CD4-positive, CD25-positive, alpha-beta regulatory T cell (primary cell): ENCODE data around the gene TBCK. TPM values are rescaled to one million over a fixed set of nuclear protein-coding genes. Genes with fewer than 3 reads are reported as not detected.
A peak's percentile ranks its signal among the peaks of the same experiment; 100 is the strongest.

Experiments used
- ATAC-seq, 2 donors: fragments of 150-1000 bp; cut with Tn5 transposase; one replicate each; pipeline ENCODE4 v1.10.0; 2021; ENCODE audit warnings: low read depth in 2 of 2, moderate number of reproducible peaks in 2 of 2, moderate library complexity in 1 of 2
- DNase-seq, 3 donors: peaks; one replicate each; pipeline versions ENCODE4 v3.0.0 to v3.0.0-alpha.2; 2012 to 2022; ENCODE audit warnings: mixed read lengths in 1 of 3
- H3K27ac ChIP-seq: one replicate; pipeline ENCODE4 v1.7.0; 2013; ENCODE audit warnings: mild to moderate bottlenecking, low read length; ENCODE audit not compliant: insufficient read depth, poor library complexity, severe bottlenecking
- H3K27me3 ChIP-seq: one replicate; pipeline ENCODE4 v1.7.0; 2013; ENCODE audit warnings: low read length; ENCODE audit not compliant: control insufficient read depth, insufficient read depth
- H3K36me3 ChIP-seq: one replicate; pipeline ENCODE4 v1.7.0; 2013; ENCODE audit warnings: mild to moderate bottlenecking, low read length, moderate library complexity; ENCODE audit not compliant: control insufficient read depth, insufficient read depth
- H3K4me1 ChIP-seq: 2 replicates; pipeline ENCODE4 v1.7.0; 2013; ENCODE audit warnings: mild to moderate bottlenecking, low read length; ENCODE audit not compliant: insufficient read depth, control insufficient read depth, poor library complexity, severe bottlenecking
- H3K4me3 ChIP-seq: one replicate; pipeline ENCODE4 v1.7.0; 2013; ENCODE audit warnings: low read depth, mild to moderate bottlenecking, low read length, moderate library complexity
- H3K9me3 ChIP-seq, 2 experiments: 1 replicate in 1 of 2; 2 replicates in 1 of 2; pipeline ENCODE4 v1.7.0; 2013; ENCODE audit warnings: low read length in 2 of 2, mild to moderate bottlenecking in 1 of 2, moderate library complexity in 1 of 2; ENCODE audit not compliant: control insufficient read depth in 2 of 2
- H3K27ac Mint-ChIP-seq, 3 donors: one replicate each; pipeline ENCODE4 v1.8.0; 2020 to 2022; ENCODE audit warnings: mild to moderate bottlenecking in 3 of 3, mixed read lengths in 3 of 3, moderate library complexity in 2 of 3
- H3K27me3 Mint-ChIP-seq: one replicate; pipeline ENCODE4 v1.8.0; 2022; ENCODE audit warnings: mild to moderate bottlenecking, mixed read lengths
- H3K36me3 Mint-ChIP-seq: one replicate; pipeline ENCODE4 v1.8.0; 2020; ENCODE audit warnings: mixed read lengths
- H3K4me1 Mint-ChIP-seq, 4 donors: one replicate each; pipeline ENCODE4 v1.8.0; 2020 to 2022; ENCODE audit warnings: mixed read lengths in 4 of 4, mild to moderate bottlenecking in 1 of 4
- H3K4me3 Mint-ChIP-seq, 4 donors: one replicate each; pipeline ENCODE4 v1.8.0; 2020 to 2022; ENCODE audit warnings: mild to moderate bottlenecking in 4 of 4, mixed read lengths in 4 of 4, moderate library complexity in 3 of 4
- H3K9me3 Mint-ChIP-seq, 7 donors: one replicate each; pipeline ENCODE4 v1.8.0; 2020 to 2022; ENCODE audit warnings: mixed read lengths in 7 of 7, mild to moderate bottlenecking in 3 of 7, moderate library complexity in 2 of 7
- polyA plus RNA-seq, 4 donors: library from polyadenylated mRNA; unstranded; fragments of 300-500 nt; fragmentation: Illumina TruSeq; gene quantifications; one replicate each; pipeline ENCODE4 v1.2.3, GENCODE V29; 2021
- total RNA-seq: library from RNA; stranded (reverse); gene quantifications from one replicate; pipeline ENCODE4 v1.2.3, GENCODE V29; 2022

Gene TBCK
- total RNA-seq (47.1 TPM), polyA plus RNA-seq (10 to 100 TPM; 10.9 to 30.1 (median 24.2) TPM)

DNA sequence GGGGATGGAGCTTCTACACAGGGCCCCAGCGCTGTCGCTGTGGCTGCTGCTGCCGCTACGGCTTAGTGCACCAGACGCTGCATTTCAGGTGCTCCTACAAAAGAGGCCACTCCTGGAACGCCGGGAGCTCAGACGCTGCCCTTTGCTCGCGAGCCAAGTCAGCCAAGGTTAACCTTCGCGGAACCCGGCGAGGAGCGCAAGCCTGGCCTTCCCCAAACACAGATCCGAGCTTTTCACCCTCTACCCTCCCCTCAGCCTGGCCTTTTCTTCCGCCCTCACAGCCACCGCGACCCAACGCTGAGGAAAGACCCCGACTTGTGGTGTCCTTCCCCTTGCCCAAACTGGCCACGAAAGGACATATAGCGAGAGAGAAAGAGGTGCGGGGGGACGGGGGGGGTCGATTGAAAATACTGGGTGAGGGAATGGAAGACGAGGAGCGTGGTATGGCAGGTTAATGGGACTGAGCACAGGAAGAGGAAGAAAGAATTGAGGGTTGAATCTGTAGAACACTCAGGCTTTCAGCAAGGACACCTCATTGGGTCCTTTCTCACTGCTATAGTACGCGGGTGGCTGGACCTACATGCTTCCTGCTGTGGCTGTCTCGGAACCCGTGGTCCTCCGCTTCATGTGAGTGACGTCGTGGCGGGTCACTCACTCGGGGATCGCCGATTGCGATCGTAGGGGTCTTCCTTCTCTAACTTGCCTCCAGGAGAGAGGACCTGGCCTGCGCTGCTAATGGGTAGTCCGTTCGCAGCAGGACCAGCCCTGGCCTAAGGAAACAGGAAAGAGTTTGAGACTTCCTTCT, at the start of gene TBCK, which contains the start of gene AIMP1:
Gene TBCK (minus strand): TSS at position 242 of the 805 bp plus-strand sequence. CDS start 7,249 bp downstream, outside the sequence.
Gene AIMP1 (plus strand): TSS at position 583 of the 805 bp plus-strand sequence. CDS start 8,460 bp downstream, outside the sequence.
- Mint-ChIP-seq H3K4me3 (no peak within 1 kb of the TSS), H3K4me1 (peaks cover 16 to 37% (median 33%) of the 10 kb centered on the region in 4 donors), H3K27me3 (no peaks in the 10 kb centered on the region), H3K9me3 (peaks cover 0 to 1% (median 0%) of the 10 kb centered on the region in 7 donors), H3K36me3 (peaks cover 14% of the 10 kb centered on the region), H3K27ac (peak within 1 kb of the TSS in 1 of 3 donors; percentile 93)
- H3K36me3 ChIP-seq, result peaks cover 6% of the 10 kb centered on the region
- no peaks in the 10 kb centered on the region for H3K27me3 ChIP-seq
- no peaks in the 10 kb centered on the region for H3K9me3 ChIP-seq
- ATAC-seq (peak; percentile 86 to 88), DNase-seq (peak; percentile 80 to 94 (median 93))
- H3K27ac ChIP-seq, result peak within 1 kb of the TSS; percentile 96
- H3K4me1 ChIP-seq, result peaks cover 39% of the 10 kb centered on the region
- peak within 1 kb of the TSS; percentile 100 for H3K4me3 ChIP-seq

DNA sequence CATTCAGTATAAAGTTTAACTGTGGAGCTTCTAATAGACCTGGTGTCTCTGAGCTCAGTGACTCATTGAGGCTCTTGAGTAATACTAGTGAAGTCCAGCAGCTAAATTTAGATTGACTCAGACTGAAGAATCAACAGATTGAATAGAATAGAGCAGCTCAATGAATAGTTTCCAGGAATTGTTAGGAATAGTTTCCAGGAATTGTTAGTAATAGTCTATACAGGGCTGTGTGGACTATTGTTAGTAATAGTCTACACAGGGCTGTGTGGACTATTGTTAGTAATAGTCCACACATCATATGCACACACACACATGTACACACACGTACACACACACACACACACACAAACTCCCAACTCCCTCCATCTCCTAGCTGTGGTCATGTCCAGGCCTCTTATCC, 49.6 kb upstream of the TBCK start:
- H3K9me3 ChIP-seq, result no peaks in the 10 kb centered on the region
- no peak overlapping the region for H3K27ac ChIP-seq
- peaks cover 12% of the 10 kb centered on the region for H3K27me3 ChIP-seq
- Mint-ChIP-seq H3K4me1 (peaks cover 0 to 4% (median 1%) of the 10 kb centered on the region in 4 donors), H3K36me3 (no peaks in the 10 kb centered on the region), H3K4me3 (no peak overlapping the region), H3K9me3 (no peaks in the 10 kb centered on the region), H3K27ac (no peak overlapping the region), H3K27me3 (peaks cover 25% of the 10 kb centered on the region)
- H3K4me3 ChIP-seq, result no peak overlapping the region
- ATAC-seq (no peak), DNase-seq (no peak)
- H3K4me1 ChIP-seq, result no peaks in the 10 kb centered on the region
- no peaks in the 10 kb centered on the region for H3K36me3 ChIP-seq

DNA sequence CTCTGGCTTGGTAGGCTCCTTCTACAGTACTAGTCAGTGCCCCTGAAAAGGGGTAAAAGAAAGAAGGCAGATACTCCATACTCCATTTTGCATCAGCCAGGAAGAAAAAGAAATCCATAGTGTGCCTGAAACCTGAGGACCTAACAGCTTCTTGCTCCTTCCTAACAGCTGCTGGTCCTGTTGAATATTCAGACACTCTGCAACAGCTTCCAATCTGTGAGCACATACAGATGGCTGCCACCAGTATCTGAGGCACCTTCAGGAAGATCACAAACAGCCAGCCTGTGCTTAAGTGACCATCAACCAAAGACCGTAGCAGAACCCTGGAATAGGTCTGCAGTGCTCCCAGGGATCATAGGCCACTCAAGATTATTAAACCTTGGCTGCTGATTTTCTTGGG, 48.3 kb upstream of the TBCK start:
- H3K36me3 Mint-ChIP-seq, result no peaks in the 10 kb centered on the region
- Histone ChIP-seq H3K4me1 (no peaks in the 10 kb centered on the region), H3K4me3 (no peak overlapping the region), H3K27ac (no peak overlapping the region), H3K27me3 (peaks cover 9% of the 10 kb centered on the region), H3K9me3 (no peaks in the 10 kb centered on the region), H3K36me3 (no peaks in the 10 kb centered on the region)
- H3K27ac Mint-ChIP-seq, result no peak overlapping the region
- peaks cover 25% of the 10 kb centered on the region for H3K27me3 Mint-ChIP-seq
- DNase-seq (no peak), ATAC-seq (no peak)
- no peaks in the 10 kb centered on the region for H3K9me3 Mint-ChIP-seq
- H3K4me1 Mint-ChIP-seq, result peaks cover 0 to under 1% (median under 1%) of the 10 kb centered on the region in 4 donors
- no peak overlapping the region for H3K4me3 Mint-ChIP-seq

DNA sequence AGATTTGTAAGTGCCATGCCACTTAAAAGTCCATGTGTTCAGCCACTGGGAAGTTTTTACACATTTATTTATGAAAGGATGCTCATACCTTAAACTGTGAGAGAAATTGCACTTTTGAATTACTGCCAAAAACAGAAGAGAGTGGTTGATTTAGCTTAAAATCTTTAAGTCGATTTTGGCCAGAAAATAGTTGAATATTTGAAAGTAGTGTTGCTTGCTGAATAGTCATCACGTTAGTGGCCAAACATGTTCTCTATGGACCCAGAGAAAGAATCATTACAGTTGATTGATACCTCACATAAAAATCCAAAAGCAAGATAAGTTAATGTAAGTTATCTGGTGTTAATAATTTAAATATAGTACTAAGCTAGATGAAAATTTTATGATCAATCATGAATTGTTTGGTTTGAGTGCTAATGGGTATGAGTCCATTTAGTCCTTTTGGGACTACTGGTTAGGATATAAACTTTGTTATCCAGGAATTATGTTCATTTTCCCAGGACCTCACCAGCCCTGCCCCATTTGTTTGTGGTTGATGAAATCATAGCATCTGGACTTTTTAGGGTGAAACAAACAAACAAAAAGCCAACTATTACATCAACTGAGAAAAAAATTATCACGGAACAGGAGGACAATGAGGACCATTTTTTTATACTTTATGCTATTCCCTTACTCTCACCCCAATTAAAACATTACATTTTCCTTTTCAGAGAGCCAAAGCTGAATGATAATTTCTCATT, 46.2 kb upstream of the TBCK start:
- Mint-ChIP-seq H3K27me3 (peaks cover 26% of the 10 kb centered on the region), H3K4me3 (no peak overlapping the region), H3K27ac (no peak overlapping the region), H3K4me1 (no peaks in the 10 kb centered on the region), H3K36me3 (no peaks in the 10 kb centered on the region), H3K9me3 (no peaks in the 10 kb centered on the region)
- Histone ChIP-seq H3K4me1 (no peaks in the 10 kb centered on the region), H3K36me3 (no peaks in the 10 kb centered on the region), H3K27me3 (peaks cover 7% of the 10 kb centered on the region), H3K27ac (no peak overlapping the region), H3K9me3 (no peaks in the 10 kb centered on the region), H3K4me3 (no peak overlapping the region)
- ATAC-seq (no peak), DNase-seq (no peak)

DNA sequence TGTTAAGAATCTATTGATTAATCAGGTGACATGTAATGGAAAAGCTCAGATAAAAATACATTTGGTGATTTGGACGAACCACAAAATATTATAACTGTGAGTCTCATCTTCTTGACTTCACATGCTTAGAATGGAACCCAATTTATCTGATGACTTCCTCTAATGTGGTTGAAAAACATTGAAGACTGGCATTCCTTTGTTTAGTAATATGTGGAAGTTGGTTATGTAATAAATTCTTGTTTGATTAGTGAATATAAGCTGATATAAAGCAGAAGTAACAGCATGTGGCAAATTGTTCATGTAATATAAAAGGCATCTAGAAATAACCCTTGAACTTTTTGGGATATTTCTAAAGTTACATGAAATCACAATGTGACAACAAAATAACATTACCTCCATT, 42.9 kb upstream of the TBCK start:
- Mint-ChIP-seq H3K4me3 (no peak overlapping the region), H3K27me3 (peaks cover 21% of the 10 kb centered on the region), H3K9me3 (no peaks in the 10 kb centered on the region), H3K27ac (no peak overlapping the region), H3K4me1 (peaks cover 0 to 2% (median 0%) of the 10 kb centered on the region in 4 donors), H3K36me3 (no peaks in the 10 kb centered on the region)
- ATAC-seq (no peak), DNase-seq (no peak)
- no peaks in the 10 kb centered on the region for H3K4me1 ChIP-seq
- H3K27me3 ChIP-seq, result peaks cover 5% of the 10 kb centered on the region
- no peak overlapping the region for H3K4me3 ChIP-seq
- H3K36me3 ChIP-seq, result no peaks in the 10 kb centered on the region
- no peaks in the 10 kb centered on the region for H3K9me3 ChIP-seq
- H3K27ac ChIP-seq, result no peak overlapping the region

DNA sequence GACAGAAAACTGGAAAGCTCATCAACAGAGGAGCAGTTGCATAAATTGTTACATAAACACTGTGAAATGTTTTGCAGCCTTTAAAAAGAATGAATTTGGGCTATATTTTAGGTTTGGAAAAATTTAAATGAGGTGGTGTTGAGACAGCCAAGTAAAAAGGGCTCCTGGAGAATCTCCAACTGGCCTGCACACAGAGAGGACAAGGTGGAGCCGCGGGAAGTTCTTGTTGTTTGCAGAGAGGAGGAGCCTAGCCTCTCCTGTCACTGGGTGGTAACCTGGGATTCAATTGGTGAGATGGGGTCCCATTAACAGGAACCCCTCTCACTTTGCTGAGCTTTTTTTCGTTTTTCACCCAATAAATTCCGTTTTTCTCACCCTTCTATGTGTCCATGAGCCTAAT, 39.2 kb upstream of the TBCK start:
- peaks cover 4% of the 10 kb centered on the region for H3K36me3 ChIP-seq
- no peak overlapping the region for H3K27ac ChIP-seq
- no peaks in the 10 kb centered on the region for H3K9me3 ChIP-seq
- no peak overlapping the region for H3K27ac Mint-ChIP-seq
- ATAC-seq, result no peak
- H3K4me3 ChIP-seq, result no peak overlapping the region
- no peaks in the 10 kb centered on the region for H3K9me3 Mint-ChIP-seq
- H3K27me3 ChIP-seq, result no peaks in the 10 kb centered on the region
- DNase-seq, result no peak
- no peak overlapping the region for H3K4me3 Mint-ChIP-seq
- peaks cover 4% of the 10 kb centered on the region for H3K36me3 Mint-ChIP-seq
- no peaks in the 10 kb centered on the region for H3K4me1 ChIP-seq
- H3K27me3 Mint-ChIP-seq, result peaks cover 9% of the 10 kb centered on the region
- peaks cover 0 to 2% (median 0%) of the 10 kb centered on the region in 4 donors for H3K4me1 Mint-ChIP-seq

DNA sequence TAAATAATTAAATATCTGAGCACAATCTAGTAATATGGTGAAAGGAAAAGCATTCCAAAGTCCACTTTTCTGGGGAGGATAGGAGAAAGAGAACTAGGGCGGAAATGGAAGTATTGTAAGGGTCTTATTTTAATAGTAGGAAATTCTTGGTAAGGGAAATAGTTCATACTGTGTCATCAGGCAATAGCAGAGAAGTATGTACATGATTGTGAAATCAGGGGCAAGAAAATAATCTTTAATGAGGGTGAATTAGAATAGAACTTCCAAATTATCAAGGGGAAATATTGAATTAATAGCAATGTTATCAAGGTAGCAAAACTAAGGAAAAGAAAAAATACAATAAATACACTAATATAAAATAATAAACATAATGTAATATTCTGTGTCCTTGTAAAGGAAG, 37.8 kb upstream of the TBCK start:
- ATAC-seq, result no peak
- H3K4me1 Mint-ChIP-seq, result peaks cover 0 to 2% (median 0%) of the 10 kb centered on the region in 4 donors

More for the DNA sequence above, 37.8 kb upstream of the TBCK start:
- Histone ChIP-seq H3K36me3 (peaks cover 8% of the 10 kb centered on the region), H3K4me1 (no peaks in the 10 kb centered on the region), H3K9me3 (no peaks in the 10 kb centered on the region), H3K27ac (no peak overlapping the region), H3K27me3 (no peaks in the 10 kb centered on the region), H3K4me3 (no peak overlapping the region)
- Mint-ChIP-seq H3K9me3 (no peaks in the 10 kb centered on the region), H3K36me3 (peaks cover 9% of the 10 kb centered on the region), H3K27me3 (no peaks in the 10 kb centered on the region), H3K27ac (no peak overlapping the region), H3K4me3 (no peak overlapping the region)
- DNase-seq, result no peak
